HG03571 (cell line): ENCODE measurements around the gene GOLGA6B.
"Not testable (repeated sequence)": the region's sequence is repeated elsewhere in the genome, so short reads cannot be mapped to it uniquely, and the experiment has no call there.

Source experiments
- ATAC-seq: cut with Tn5 transposase; IDR thresholded peaks from one replicate; pipeline ENCODE4 v1.9.1; 2021; ENCODE audit not compliant: unreplicated experiment

Gene GOLGA6B

DNA sequence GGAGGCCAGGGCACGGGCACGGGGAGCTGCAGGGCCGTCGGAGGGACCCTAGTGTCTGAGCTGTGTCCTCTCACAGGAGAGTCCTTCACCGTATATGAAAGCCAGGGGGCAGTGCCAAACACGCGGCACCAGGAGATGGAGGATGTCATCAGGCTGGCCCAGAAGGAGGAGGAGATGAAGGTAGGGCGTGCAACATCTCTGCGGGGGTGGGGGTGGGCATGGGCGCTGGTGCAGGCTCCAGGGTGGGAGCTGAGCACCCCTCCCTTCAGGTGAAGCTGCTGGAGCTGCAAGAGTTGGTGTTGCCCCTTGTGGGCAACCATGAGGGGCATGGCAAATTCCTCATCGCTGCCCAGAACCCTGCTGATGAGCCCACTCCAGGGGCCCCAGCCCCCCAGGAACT lies 11.2 kb downstream of the GOLGA6B start:
- not testable (repeated sequence) for ATAC-seq

GRCh38 chr15:72669803-72670202 lies 15.3 kb downstream of the GOLGA6B start:
- not testable (repeated sequence) for ATAC-seq

DNA sequence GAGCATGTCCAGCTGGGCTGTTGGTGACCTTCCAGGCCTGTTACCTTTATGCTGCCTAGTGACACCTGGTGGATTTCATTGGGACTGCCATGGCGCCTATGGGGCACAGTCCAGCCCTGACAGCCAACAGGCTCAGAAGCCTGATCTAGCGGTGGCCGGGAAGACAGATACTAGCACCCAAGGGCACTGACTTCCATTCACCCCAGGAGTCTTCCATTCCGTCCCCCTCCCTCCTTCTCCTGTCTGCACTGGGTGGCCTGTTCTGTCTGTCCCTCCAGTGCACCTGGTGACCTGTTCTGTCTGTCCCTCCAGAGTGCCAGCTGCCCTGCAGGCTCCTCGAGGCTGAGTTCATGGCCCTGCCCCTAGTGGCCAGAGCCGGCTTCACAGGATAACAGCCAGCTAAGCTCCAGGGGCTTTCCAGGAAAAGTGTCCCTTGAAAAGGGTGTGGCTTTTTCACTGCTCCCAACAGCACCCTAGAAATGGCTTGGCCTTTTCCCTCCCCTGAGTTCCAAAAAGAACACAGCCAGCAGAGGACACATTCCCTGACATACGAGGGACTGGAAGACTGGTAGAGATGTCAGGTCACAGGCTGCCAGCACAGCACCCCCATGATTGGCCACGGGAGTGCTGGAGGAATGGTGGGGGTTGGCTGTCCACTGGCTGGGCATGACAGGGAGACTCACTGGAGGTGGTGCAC lies 16.3 kb downstream of the GOLGA6B start:
- ATAC-seq = not testable (repeated sequence)

DNA sequence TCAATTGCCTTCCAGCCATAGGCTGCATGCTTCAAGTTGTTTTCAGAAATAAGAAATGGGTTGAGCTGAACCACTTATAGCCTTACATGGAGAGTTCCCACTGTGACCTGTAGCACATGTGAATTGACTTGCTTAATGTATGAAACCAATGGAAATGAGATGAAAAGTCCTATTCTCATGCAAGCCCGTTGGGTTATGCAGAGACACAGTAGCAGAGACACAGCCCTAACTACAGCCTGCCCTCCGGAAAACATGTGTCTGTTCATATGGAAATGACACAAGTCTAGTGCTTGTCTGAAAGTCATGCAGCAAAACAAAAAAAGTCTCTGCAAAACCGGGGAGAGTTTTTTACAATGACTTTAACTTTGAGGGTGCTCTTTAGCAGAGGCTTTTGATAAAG lies 17.0 kb downstream of the GOLGA6B start:
- no peak for ATAC-seq

- no peak for ATAC-seq
Measured at GRCh38 chr15:72676838-72677237, 22.3 kb downstream of the GOLGA6B start.

DNA sequence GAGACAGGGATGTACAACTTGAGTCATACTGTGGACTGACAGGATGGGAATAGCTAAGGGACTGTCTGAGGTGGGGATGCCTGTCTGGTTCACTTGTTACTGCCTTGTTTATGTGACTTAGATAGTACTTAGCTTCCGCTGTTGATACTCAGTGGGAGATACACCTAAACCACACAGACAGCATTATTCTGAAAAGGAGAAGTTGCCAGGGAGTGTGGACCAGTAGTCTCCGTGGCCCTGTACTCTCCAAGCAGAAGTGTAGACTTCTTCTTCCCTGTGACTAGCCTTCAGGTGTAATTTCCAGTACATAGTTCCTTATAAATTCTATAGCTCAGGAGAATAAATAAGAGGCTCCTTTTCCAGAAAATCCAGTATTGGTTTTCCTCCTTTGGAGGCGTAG lies 26.4 kb downstream of the GOLGA6B start:
- no peak for ATAC-seq

- ATAC-seq = no peak
Measured at GRCh38 chr15:72682772-72683171, 28.3 kb downstream of the GOLGA6B start.

DNA sequence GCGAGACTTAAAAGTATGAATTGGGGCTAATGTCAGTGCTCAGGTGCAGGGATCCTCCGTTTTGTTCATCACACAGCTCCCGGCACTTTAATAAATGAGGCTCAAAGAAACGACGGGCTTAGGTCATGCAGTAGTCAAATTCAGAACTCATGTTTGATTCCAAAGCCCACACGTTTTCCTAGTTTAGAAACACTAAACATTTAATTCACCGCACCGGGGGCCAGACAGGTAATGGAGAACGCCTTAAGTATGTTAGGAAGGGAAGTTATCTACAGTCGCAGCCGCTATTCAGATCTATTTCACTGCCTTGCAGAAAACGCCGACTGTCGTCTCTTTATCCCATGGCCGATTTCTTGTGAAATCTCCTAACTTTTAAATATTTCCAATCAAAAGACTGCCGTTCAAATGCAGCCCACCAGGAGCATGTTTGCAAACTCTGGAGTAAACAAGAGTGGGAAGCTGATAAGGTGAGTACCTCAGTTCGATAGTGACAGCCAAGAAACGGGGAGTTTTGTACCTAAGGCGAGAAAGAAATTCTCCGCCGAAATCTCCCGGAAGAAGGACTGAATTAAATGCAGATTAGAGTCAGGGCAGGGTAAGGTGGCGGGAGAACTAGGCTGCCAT lies 30.9 kb downstream of the GOLGA6B start:
- ATAC-seq = no peak

- ATAC-seq = peak; percentile 95
Measured at GRCh38 chr15:72685925-72686794, 31.7 kb downstream of the GOLGA6B start, which contains the start of the genes BBS4 and HIGD2B. BBS4 (plus strand) TSS chr15:72686207; CDS start chr15:72686228, 21 bp downstream. HIGD2B (minus strand) TSS chr15:72686182; CDS start chr15:72676374, 9,808 bp downstream.

GRCh38 chr15:72688697-72689096 lies 34.2 kb downstream of the GOLGA6B start:
- ATAC-seq = no peak

GRCh38 chr15:72690938-72691337 lies 36.4 kb downstream of the GOLGA6B start:
- no peak for ATAC-seq

GRCh38 chr15:72698938-72699337 lies 44.4 kb downstream of the GOLGA6B start:
- no peak for ATAC-seq

DNA sequence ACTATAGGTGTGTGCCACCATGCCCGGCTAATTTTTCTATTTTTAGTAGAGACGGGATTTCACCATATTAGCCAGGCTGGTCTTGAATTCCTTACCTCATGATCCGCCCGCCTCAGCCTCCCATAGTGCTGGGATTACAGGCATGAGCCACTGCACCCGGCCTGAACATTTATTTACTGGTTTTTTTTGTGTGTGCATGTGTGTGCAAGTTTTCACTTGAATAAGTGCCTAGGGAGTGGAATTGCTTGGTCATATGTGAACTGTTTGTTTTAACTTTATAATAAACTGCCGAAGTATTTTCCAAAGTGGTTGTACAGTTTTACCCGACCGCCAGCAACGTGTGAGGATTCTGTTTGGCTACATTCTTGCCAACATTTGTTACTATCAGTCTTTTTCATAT lies 45.6 kb downstream of the GOLGA6B start:
- no peak for ATAC-seq

- ATAC-seq = no peak
Measured at GRCh38 chr15:72706266-72706665, 51.8 kb downstream of the GOLGA6B start.

GRCh38 chr15:72708551-72709303 lies 54.2 kb downstream of the GOLGA6B start:
- ATAC-seq = not testable (repeated sequence)
